ENCODE data around the gene DLG2.

- no peak for TF ChIP-seq FOXA1 (IDR thresholded peaks at IDR 0.05)
- TF ChIP-seq CTCF (IDR thresholded peaks at IDR 0.05; ENCODE audit: low read depth, low read length, missing input control) = no peak
- TF ChIP-seq RXRA (IDR thresholded peaks at IDR 0.05) = no peak
- TF ChIP-seq MAX (IDR thresholded peaks at IDR 0.05) = no peak
- no peak for TF ChIP-seq EGR1 (IDR thresholded peaks at IDR 0.05; ENCODE audit: low read depth in 2 of 2)
- TF ChIP-seq ZBTB33 (IDR thresholded peaks at IDR 0.05) = no peak
- no peak for TF ChIP-seq TAF1 (conservative IDR thresholded peaks at IDR 0.05)
- no peak for TF ChIP-seq YY1 (IDR thresholded peaks at IDR 0.05)
- no peak for TF ChIP-seq JUND (IDR thresholded peaks at IDR 0.05)
- TF ChIP-seq REST (IDR thresholded peaks at IDR 0.05) = no peak
- TF ChIP-seq RAD21 (IDR thresholded peaks at IDR 0.05) = no peak
These were observed 457.0 kb downstream of the DLG2 start for GRCh38 chr11:85170184-85170583.
